Subcutaneous abdominal adipose tissue (tissue), 5 donors: ENCODE data around the gene ITPR1.

ENCODE experiments used
- H3K27ac ChIP-seq: one replicate; pipeline ENCODE4 v1.7.0; 2013; ENCODE audit warnings: low read depth, mild to moderate bottlenecking, inconsistent platforms, low read length, moderate library complexity
- H3K27me3 ChIP-seq, 5 donors: one replicate each; pipeline ENCODE4 v1.7.0; 2013; ENCODE audit warnings: low read length in 5 of 5, inconsistent platforms in 1 of 5; ENCODE audit not compliant: control insufficient read depth in 5 of 5, insufficient read depth in 4 of 5
- H3K36me3 ChIP-seq, 5 donors: one replicate each; pipeline ENCODE4 v1.7.0; 2013; ENCODE audit warnings: low read length in 5 of 5; ENCODE audit not compliant: control insufficient read depth in 5 of 5, insufficient read depth in 5 of 5
- H3K4me1 ChIP-seq, 5 donors: one replicate each; pipeline ENCODE4 v1.7.0; 2013; ENCODE audit warnings: low read length in 5 of 5, mild to moderate bottlenecking in 3 of 5, moderate library complexity in 1 of 5; ENCODE audit not compliant: control insufficient read depth in 5 of 5, insufficient read depth in 5 of 5
- H3K4me3 ChIP-seq, 5 donors: one replicate each; pipeline ENCODE4 v1.7.0; 2013; ENCODE audit warnings: low read length in 5 of 5, low read depth in 1 of 5
- H3K9ac ChIP-seq, 5 donors: one replicate each; pipeline ENCODE4 v1.7.0; 2013; ENCODE audit warnings: low read length in 5 of 5, mild to moderate bottlenecking in 4 of 5, moderate library complexity in 3 of 5
- H3K9me3 ChIP-seq, 5 donors: one replicate each; pipeline ENCODE4 v1.7.0; 2013; ENCODE audit warnings: low read length in 5 of 5; ENCODE audit not compliant: control insufficient read depth in 5 of 5
- donor health status: healthy.
- donor health status: healthy.
- donor health status: healthy.
- donor health status: healthy.
- donor health status: healthy.

The ITPR1 gene

DNA sequence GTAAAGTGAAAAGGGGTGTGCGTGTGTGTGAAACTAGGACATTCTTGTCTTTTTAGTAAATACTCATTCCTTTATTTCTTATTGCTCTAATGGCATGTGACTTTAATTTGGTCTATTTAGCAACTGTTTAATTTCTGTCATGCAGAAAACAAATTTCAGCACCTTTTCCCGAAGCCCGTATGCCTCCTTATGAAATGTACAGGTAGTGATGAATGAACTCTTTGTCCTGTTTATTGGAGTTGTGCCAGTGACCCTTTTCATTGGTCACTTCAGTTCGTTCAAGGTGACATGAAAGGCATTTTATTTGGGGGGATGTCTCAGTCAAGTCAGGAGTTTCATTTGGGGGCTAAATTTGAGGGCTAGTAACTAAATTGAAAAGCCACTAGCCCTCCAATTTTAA, 55.2 kb downstream of the ITPR1 start:
- Histone ChIP-seq H3K36me3 (no peaks in the 10 kb centered on the region), H3K9ac (no peak overlapping the region), H3K4me3 (no peak overlapping the region), H3K4me1 (peaks cover 0 to 5% (median 0%) of the 10 kb centered on the region in 5 donors), H3K9me3 (no peaks in the 10 kb centered on the region), H3K27ac (no peak overlapping the region), H3K27me3 (no peaks in the 10 kb centered on the region)

GRCh38 chr3:4548780-4549179, 55.6 kb downstream of the ITPR1 start:
- Histone ChIP-seq H3K4me1 (peaks cover 0 to 5% (median 0%) of the 10 kb centered on the region in 5 donors), H3K27me3 (no peaks in the 10 kb centered on the region), H3K27ac (no peak overlapping the region), H3K4me3 (no peak overlapping the region), H3K9me3 (no peaks in the 10 kb centered on the region), H3K9ac (no peak overlapping the region), H3K36me3 (no peaks in the 10 kb centered on the region)

DNA sequence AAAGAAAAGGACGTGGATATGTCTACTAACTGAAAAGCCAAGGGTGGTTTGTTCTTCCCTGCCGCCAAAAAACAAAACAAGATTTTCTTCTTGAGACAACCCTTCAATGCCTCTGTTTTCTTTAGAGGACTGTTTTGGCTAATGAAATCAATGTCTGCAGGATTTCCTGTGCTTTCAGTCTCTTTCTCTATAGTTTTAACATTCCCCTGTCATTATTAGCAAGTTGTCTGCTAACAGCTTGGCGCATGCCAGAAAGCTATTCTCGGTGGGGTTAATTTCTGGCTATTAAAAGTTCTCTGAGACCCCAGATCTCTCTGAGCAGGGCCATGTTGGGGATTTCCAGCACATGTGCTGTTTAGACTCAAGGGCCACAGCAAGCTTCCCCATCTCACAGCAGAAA, 56.7 kb downstream of the ITPR1 start:
- no peak overlapping the region for H3K4me3 ChIP-seq
- peaks cover 0 to 5% (median 0%) of the 10 kb centered on the region in 5 donors for H3K4me1 ChIP-seq
- no peaks in the 10 kb centered on the region for H3K9me3 ChIP-seq
- H3K9ac ChIP-seq = no peak overlapping the region
- no peaks in the 10 kb centered on the region for H3K27me3 ChIP-seq
- H3K27ac ChIP-seq = no peak overlapping the region
- no peaks in the 10 kb centered on the region for H3K36me3 ChIP-seq

DNA sequence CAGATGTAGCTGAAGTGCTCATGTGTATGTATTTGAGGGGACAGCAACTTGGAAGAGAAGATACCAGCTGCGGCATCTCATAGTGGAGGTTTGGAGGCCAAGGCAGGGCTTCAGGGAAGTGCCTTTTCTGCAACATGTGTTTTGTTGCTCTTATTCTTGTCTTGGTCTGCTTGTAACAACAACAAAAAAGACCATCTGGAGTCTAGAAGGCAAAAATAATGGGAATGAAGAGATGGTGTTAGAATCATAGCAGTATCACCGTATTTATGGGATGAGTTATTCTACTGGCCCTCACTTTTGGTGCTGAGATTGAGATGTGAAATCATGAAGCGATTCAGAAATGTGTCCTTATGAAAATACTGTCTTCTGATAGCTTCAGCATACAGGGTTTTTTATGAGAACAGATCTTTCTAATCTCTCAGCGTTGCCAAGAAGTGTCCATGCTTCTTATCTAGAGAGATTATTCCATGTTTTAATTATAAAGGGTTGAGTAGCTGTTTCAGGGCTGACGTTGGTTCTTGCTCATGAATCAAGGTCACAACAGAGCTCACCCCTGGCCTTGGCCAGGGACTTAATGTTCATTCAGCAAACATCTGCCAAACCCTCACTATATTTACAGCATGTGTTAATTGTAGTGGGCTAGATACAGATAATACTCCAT, 58.0 kb downstream of the ITPR1 start:
- H3K9me3 ChIP-seq = no peaks in the 10 kb centered on the region
- H3K27me3 ChIP-seq = no peaks in the 10 kb centered on the region
- H3K27ac ChIP-seq = no peak overlapping the region
- H3K4me1 ChIP-seq = peaks cover 0 to 5% (median 0%) of the 10 kb centered on the region in 5 donors
- H3K36me3 ChIP-seq = no peaks in the 10 kb centered on the region
- no peak overlapping the region for H3K4me3 ChIP-seq
- no peak overlapping the region for H3K9ac ChIP-seq

DNA sequence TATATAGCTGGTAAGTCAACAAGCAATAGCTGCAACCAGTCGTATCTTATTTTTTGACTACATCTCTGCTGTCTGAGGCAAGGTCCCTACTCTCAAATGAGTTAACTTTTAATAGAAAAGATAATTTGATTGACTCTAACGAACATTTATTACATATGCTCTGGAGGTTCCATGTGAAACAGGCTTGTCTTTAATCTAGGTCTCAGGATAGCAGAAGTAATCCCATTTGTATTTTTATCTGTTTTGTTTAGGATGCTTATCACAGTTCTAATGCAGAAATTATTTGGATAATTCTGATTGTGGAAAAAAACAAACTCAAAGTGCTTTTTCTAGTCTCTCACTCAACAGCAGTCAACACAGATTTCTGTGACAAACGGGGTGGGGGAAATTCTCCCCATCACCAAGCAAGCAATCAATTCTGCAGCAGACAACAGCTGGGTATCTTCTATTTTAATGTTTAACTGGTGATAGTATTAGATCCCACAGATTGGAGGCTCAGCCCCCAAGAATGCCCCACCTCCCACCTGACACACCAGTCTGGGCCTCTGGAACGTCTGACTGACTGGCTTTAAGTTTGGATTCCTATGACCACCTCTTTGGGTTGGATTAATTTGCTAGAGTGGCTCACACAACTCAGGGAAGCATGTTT, 58.8 kb downstream of the ITPR1 start:
- Histone ChIP-seq H3K4me3 (no peak overlapping the region), H3K36me3 (no peaks in the 10 kb centered on the region), H3K27me3 (no peaks in the 10 kb centered on the region), H3K27ac (no peak overlapping the region), H3K9ac (no peak overlapping the region), H3K9me3 (no peaks in the 10 kb centered on the region), H3K4me1 (peaks cover 0 to 5% (median 0%) of the 10 kb centered on the region in 5 donors)

- Histone ChIP-seq H3K4me1 (peaks cover 0 to 5% (median 0%) of the 10 kb centered on the region in 5 donors), H3K9me3 (no peaks in the 10 kb centered on the region), H3K27me3 (no peaks in the 10 kb centered on the region), H3K4me3 (no peak overlapping the region), H3K9ac (no peak overlapping the region), H3K27ac (no peak overlapping the region), H3K36me3 (no peaks in the 10 kb centered on the region)
Observed at GRCh38 chr3:4552811-4553210, 59.7 kb downstream of the ITPR1 start.

- no peaks in the 10 kb centered on the region for H3K27me3 ChIP-seq
- H3K9me3 ChIP-seq = no peaks in the 10 kb centered on the region
- no peaks in the 10 kb centered on the region for H3K36me3 ChIP-seq
- no peak overlapping the region for H3K27ac ChIP-seq
- peaks cover 0 to 14% (median 5%) of the 10 kb centered on the region in 5 donors for H3K4me1 ChIP-seq
- H3K4me3 ChIP-seq = no peak overlapping the region
- H3K9ac ChIP-seq = no peak overlapping the region
Observed at GRCh38 chr3:4561661-4562060, 68.5 kb downstream of the ITPR1 start.

GRCh38 chr3:4562595-4562994, 69.4 kb downstream of the ITPR1 start:
- Histone ChIP-seq H3K36me3 (no peaks in the 10 kb centered on the region), H3K9me3 (no peaks in the 10 kb centered on the region), H3K27me3 (no peaks in the 10 kb centered on the region), H3K9ac (no peak overlapping the region), H3K4me3 (no peak overlapping the region), H3K4me1 (peaks cover 0 to 16% (median 5%) of the 10 kb centered on the region in 5 donors), H3K27ac (no peak overlapping the region)

GRCh38 chr3:4564270-4564669, 71.1 kb downstream of the ITPR1 start:
- H3K9ac ChIP-seq = no peak overlapping the region
- H3K4me1 ChIP-seq = peaks cover 0 to 16% (median 5%) of the 10 kb centered on the region in 5 donors
- no peak overlapping the region for H3K4me3 ChIP-seq
- H3K36me3 ChIP-seq = no peaks in the 10 kb centered on the region
- H3K9me3 ChIP-seq = no peaks in the 10 kb centered on the region
- H3K27ac ChIP-seq = no peak overlapping the region
- no peaks in the 10 kb centered on the region for H3K27me3 ChIP-seq

DNA sequence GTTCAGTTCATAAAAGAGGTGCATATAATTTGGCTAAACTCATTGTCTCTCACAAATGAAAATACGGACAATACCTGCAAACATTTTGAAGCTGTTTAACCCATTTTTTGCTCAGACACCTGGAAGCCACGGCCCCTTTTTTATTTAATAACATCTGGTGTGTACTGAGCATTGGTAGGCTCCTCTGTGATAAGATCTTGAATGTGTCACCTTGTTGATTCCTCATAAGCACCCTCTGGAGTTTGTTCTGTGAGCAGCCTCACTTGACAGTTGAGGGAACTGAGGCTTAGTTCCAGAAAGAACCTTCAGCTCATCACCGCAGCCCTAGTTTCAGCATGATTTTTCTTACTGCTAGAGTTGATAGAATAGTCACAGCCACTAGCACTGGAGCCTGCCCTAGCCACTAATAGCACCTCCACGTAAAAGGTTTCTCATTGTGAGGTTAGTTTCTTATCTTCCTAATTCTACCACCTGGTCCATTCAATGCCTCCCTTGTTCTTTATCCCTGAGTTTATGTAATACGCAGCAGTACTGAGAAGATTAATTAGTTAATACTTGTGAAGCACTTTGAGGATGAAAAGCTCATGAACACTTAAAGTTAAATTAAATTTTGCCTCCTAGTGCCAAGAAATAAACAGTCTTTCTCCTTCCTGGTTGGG, 71.9 kb downstream of the ITPR1 start:
- Histone ChIP-seq H3K27ac (no peak overlapping the region), H3K9me3 (no peaks in the 10 kb centered on the region), H3K36me3 (no peaks in the 10 kb centered on the region), H3K4me3 (no peak overlapping the region), H3K9ac (no peak overlapping the region), H3K27me3 (no peaks in the 10 kb centered on the region), H3K4me1 (peaks cover 0 to 16% (median 5%) of the 10 kb centered on the region in 5 donors)
